ENCODE data around the gene FHDC1. TPM values are rescaled to one million over a fixed set of nuclear protein-coding genes. Genes with fewer than 3 reads are reported as not detected.

Gene FHDC1
- total RNA-seq, 1 experiment from 2014 or later: 2.0 TPM

GRCh38 chr4:153022241-153022715 lies 86.2 kb downstream of the FHDC1 start:
- Mint-ChIP-seq H3K27ac (ENCODE audit: low read depth, unreplicated experiment) (no peak overlapping the region), H3K27me3 (ENCODE audit: insufficient read depth, unreplicated experiment) (no peaks in the 10 kb centered on the region), H3K4me1 (ENCODE audit: insufficient read depth, unreplicated experiment) (peaks cover 6% of the 10 kb centered on the region), H3K4me3 (ENCODE audit: unreplicated experiment) (no peak overlapping the region), H3K36me3 (ENCODE audit: insufficient read depth, unreplicated experiment) (no peaks in the 10 kb centered on the region), H3K9me3 (ENCODE audit: unreplicated experiment) (no peaks in the 10 kb centered on the region)
- ChIA-PET CTCF (no interaction called here), POLR2A (no interaction called here)
- no peak for DNase-seq (ENCODE audit: unreplicated experiment)
- TF ChIP-seq CTCF (IDR thresholded peaks at IDR 0.05; ENCODE audit: unreplicated experiment): no peak
- BruUV-seq (replicated peaks): no TSS peak
- intact Hi-C loops (cut with micrococcal nuclease): no loop called here

DNA sequence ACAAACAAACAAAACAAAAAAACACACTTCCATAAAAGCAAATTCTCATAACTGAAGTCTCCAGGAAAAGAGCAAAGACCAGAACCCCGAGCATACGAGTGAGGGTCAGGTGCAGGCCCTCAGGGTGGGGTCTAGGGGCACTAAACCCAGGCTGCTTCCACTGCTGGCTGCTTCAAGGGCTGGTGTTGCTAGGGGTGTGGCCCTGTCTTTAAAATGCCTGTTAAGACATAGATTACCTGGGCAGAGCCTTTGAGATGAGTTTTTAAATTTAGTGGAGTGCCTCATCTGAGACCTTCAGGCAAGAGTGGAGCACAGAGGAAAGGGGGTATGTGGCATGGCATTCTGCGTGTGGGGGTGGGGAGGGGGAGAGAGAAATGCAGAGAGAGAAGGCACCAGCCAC lies 87.0 kb downstream of the FHDC1 start:
- TF ChIP-seq CTCF (IDR thresholded peaks at IDR 0.05; ENCODE audit: unreplicated experiment): no peak
- Mint-ChIP-seq H3K4me1 (ENCODE audit: insufficient read depth, unreplicated experiment) (peaks cover 6% of the 10 kb centered on the region), H3K9me3 (ENCODE audit: unreplicated experiment) (no peaks in the 10 kb centered on the region), H3K36me3 (ENCODE audit: insufficient read depth, unreplicated experiment) (no peaks in the 10 kb centered on the region), H3K4me3 (ENCODE audit: unreplicated experiment) (no peak overlapping the region), H3K27me3 (ENCODE audit: insufficient read depth, unreplicated experiment) (no peaks in the 10 kb centered on the region), H3K27ac (ENCODE audit: low read depth, unreplicated experiment) (no peak overlapping the region)
- POLR2A ChIA-PET: no interaction called here
- CTCF ChIA-PET: interaction anchor here (0.9 kb wide), 1 partner anchor 40 kb away, joined by 4 read pairs; no protein-coding TSS in a partner anchor
- no TSS peak for BruUV-seq (replicated peaks)
- intact Hi-C loops (cut with micrococcal nuclease): no loop called here
- no peak for DNase-seq (ENCODE audit: unreplicated experiment)

GRCh38 chr4:153023692-153024394 lies 87.7 kb downstream of the FHDC1 start:
- ChIA-PET POLR2A (interaction anchor here (0.7 kb wide), 1 partner anchor 9 kb away, joined by 3 read pairs; no protein-coding TSS in a partner anchor), CTCF (interaction anchor here (0.9 kb wide), 1 partner anchor 40 kb away, joined by 4 read pairs; no protein-coding TSS in a partner anchor)
- DNase-seq (ENCODE audit: unreplicated experiment): peak; percentile 53
- Mint-ChIP-seq H3K36me3 (ENCODE audit: insufficient read depth, unreplicated experiment) (no peaks in the 10 kb centered on the region), H3K9me3 (ENCODE audit: unreplicated experiment) (peaks cover 2% of the 10 kb centered on the region), H3K27me3 (ENCODE audit: insufficient read depth, unreplicated experiment) (no peaks in the 10 kb centered on the region), H3K4me3 (ENCODE audit: unreplicated experiment) (no peak overlapping the region), H3K4me1 (ENCODE audit: insufficient read depth, unreplicated experiment) (peaks cover 6% of the 10 kb centered on the region), H3K27ac (ENCODE audit: low read depth, unreplicated experiment) (no peak overlapping the region)
- intact Hi-C loops (cut with micrococcal nuclease): no loop called here
- BruUV-seq (replicated peaks): no TSS peak
- no peak for TF ChIP-seq CTCF (IDR thresholded peaks at IDR 0.05; ENCODE audit: unreplicated experiment)

DNA sequence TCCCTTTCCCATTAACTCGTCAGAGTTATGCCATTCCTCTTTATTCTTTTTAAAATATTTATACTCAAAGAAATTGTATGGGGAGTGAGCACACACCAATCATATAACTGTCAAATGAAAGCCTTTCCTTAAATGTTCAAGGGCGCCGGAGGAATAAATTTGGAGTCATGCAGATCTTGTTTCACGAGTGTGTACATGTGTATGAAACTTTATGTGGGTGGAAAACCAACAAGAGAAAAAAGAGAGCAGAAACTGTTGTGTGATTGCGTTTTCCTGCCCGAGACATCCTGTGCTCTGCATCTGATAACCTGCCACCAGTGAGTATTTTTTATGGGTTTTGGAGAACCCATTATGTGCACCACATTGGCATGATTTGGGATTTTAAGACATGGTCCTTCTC lies 88.3 kb downstream of the FHDC1 start:
- Mint-ChIP-seq H3K4me1 (ENCODE audit: insufficient read depth, unreplicated experiment) (peaks cover 6% of the 10 kb centered on the region), H3K27ac (ENCODE audit: low read depth, unreplicated experiment) (no peak overlapping the region), H3K9me3 (ENCODE audit: unreplicated experiment) (peaks cover 8% of the 10 kb centered on the region), H3K4me3 (ENCODE audit: unreplicated experiment) (no peak overlapping the region), H3K27me3 (ENCODE audit: insufficient read depth, unreplicated experiment) (no peaks in the 10 kb centered on the region), H3K36me3 (ENCODE audit: insufficient read depth, unreplicated experiment) (no peaks in the 10 kb centered on the region)
- no peak for DNase-seq (ENCODE audit: unreplicated experiment)
- no peak for TF ChIP-seq CTCF (IDR thresholded peaks at IDR 0.05; ENCODE audit: unreplicated experiment)
- no TSS peak for BruUV-seq (replicated peaks)
- intact Hi-C loops (cut with micrococcal nuclease): no loop called here
- ChIA-PET CTCF (no interaction called here), POLR2A (interaction anchor here (0.7 kb wide), 1 partner anchor 10 kb away, joined by 3 read pairs; no protein-coding TSS in a partner anchor)
